ENCODE measurements around the gene PAPPA. TPM values are rescaled to one million over a fixed set of nuclear protein-coding genes. Genes with fewer than 3 reads are reported as not detected.

The PAPPA gene
- polyA plus RNA-seq, 1 donor from 2014 or later: 0.41 TPM

DNA sequence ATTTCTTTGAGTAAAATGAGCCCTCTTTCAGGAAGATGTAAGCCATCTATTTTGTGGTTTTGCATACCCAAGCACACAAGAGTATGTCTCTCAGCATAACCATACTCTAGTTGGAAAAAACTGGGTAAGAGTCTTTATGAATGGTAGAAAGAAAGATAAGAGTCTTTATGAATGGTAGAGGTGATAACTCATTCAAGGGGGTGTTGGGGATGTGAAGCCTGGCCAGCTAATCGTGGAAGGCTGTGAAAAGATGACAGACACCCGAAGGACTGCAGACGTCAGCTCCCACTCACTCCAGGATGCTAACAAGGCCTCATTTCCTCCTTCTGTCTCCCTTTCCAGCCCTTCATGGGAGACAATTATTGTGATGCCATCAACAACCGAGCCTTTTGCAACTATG, 228.5 kb downstream of the PAPPA start:
- no peaks in the 10 kb centered on the region for H3K27me3 ChIP-seq (ENCODE audit: insufficient read depth, low read depth, low read length)
- H3K9me2 ChIP-seq (ENCODE audit: insufficient read depth, low read length): no peaks in the 10 kb centered on the region
- no peak overlapping the region for H3K9ac ChIP-seq (ENCODE audit: low read length)
- no peak overlapping the region for H2AFZ ChIP-seq (ENCODE audit: low read depth, low read length)
- H3K79me2 ChIP-seq (replicated peaks; ENCODE audit: insufficient read depth, low read length): no peaks in the 10 kb centered on the region
- H4K20me1 ChIP-seq (ENCODE audit: insufficient read depth): no peaks in the 10 kb centered on the region
- no peaks in the 10 kb centered on the region for H3F3A ChIP-seq (ENCODE audit: insufficient read depth, low read length, poor library complexity, severe bottlenecking)
- H3K27ac ChIP-seq (ENCODE audit: low read length): no peak overlapping the region
- TF ChIP-seq EP300 (conservative IDR thresholded peaks at IDR 0.05; ENCODE audit: poor library complexity, severe bottlenecking) (no peak), MXI1 (conservative IDR thresholded peaks at IDR 0.05; ENCODE audit: poor library complexity, severe bottlenecking) (no peak), TAF1 (IDR thresholded peaks at IDR 0.05; ENCODE audit: low read depth) (no peak), CTCF (IDR thresholded peaks at IDR 0.05; ENCODE audit: poor library complexity, severe bottlenecking) (no peak), SMC3 (conservative IDR thresholded peaks at IDR 0.05; ENCODE audit: poor library complexity) (no peak), RAD21 (conservative IDR thresholded peaks at IDR 0.05) (no peak), EZH2 (IDR thresholded peaks at IDR 0.05; ENCODE audit: borderline replicate concordance, insufficient read depth, low read length, poor library complexity, severe bottlenecking) (no peak), POLR2AphosphoS5 (IDR thresholded peaks at IDR 0.05) (no peak)
- TF ChIP-seq, protein P1, sequence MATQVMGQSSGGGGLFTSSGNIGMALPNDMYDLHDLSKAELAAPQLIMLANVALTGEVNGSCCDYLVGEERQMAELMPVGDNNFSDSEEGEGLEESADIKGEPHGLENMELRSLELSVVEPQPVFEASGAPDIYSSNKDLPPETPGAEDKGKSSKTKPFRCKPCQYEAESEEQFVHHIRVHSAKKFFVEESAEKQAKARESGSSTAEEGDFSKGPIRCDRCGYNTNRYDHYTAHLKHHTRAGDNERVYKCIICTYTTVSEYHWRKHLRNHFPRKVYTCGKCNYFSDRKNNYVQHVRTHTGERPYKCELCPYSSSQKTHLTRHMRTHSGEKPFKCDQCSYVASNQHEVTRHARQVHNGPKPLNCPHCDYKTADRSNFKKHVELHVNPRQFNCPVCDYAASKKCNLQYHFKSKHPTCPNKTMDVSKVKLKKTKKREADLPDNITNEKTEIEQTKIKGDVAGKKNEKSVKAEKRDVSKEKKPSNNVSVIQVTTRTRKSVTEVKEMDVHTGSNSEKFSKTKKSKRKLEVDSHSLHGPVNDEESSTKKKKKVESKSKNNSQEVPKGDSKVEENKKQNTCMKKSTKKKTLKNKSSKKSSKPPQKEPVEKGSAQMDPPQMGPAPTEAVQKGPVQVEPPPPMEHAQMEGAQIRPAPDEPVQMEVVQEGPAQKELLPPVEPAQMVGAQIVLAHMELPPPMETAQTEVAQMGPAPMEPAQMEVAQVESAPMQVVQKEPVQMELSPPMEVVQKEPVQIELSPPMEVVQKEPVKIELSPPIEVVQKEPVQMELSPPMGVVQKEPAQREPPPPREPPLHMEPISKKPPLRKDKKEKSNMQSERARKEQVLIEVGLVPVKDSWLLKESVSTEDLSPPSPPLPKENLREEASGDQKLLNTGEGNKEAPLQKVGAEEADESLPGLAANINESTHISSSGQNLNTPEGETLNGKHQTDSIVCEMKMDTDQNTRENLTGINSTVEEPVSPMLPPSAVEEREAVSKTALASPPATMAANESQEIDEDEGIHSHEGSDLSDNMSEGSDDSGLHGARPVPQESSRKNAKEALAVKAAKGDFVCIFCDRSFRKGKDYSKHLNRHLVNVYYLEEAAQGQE (IDR thresholded peaks at IDR 0.05; ENCODE audit: borderline replicate concordance): no peak
- no peak overlapping the region for H3K4me3 ChIP-seq (ENCODE audit: low read length)
- no peaks in the 10 kb centered on the region for H3K36me3 ChIP-seq (ENCODE audit: insufficient read depth, low read length)
- H3K9me3 ChIP-seq (ENCODE audit: low read length): no peaks in the 10 kb centered on the region
- H3K4me2 ChIP-seq (ENCODE audit: low read length): no peak overlapping the region

- H3K36me3 ChIP-seq (ENCODE audit: insufficient read depth, low read length): no peaks in the 10 kb centered on the region
- H3F3A ChIP-seq (ENCODE audit: insufficient read depth, low read length, poor library complexity, severe bottlenecking): no peaks in the 10 kb centered on the region
- TF ChIP-seq, protein P1 (IDR thresholded peaks at IDR 0.05; ENCODE audit: borderline replicate concordance): no peak
- TF ChIP-seq POLR2AphosphoS5 (IDR thresholded peaks at IDR 0.05) (no peak), TAF1 (IDR thresholded peaks at IDR 0.05; ENCODE audit: low read depth) (no peak), SMC3 (conservative IDR thresholded peaks at IDR 0.05; ENCODE audit: poor library complexity) (no peak), MXI1 (conservative IDR thresholded peaks at IDR 0.05; ENCODE audit: poor library complexity, severe bottlenecking) (no peak), RAD21 (conservative IDR thresholded peaks at IDR 0.05) (no peak), EZH2 (IDR thresholded peaks at IDR 0.05; ENCODE audit: borderline replicate concordance, insufficient read depth, low read length, poor library complexity, severe bottlenecking) (no peak), CTCF (IDR thresholded peaks at IDR 0.05; ENCODE audit: poor library complexity, severe bottlenecking) (no peak), EP300 (conservative IDR thresholded peaks at IDR 0.05; ENCODE audit: poor library complexity, severe bottlenecking) (no peak)
- no peaks in the 10 kb centered on the region for H3K79me2 ChIP-seq (replicated peaks; ENCODE audit: insufficient read depth, low read length)
- H3K27ac ChIP-seq (ENCODE audit: low read length): no peak overlapping the region
- no peaks in the 10 kb centered on the region for H3K27me3 ChIP-seq (ENCODE audit: insufficient read depth, low read depth, low read length)
- no peak overlapping the region for H3K4me2 ChIP-seq (ENCODE audit: low read length)
- no peaks in the 10 kb centered on the region for H3K9me3 ChIP-seq (ENCODE audit: low read length)
- no peaks in the 10 kb centered on the region for H3K9me2 ChIP-seq (ENCODE audit: insufficient read depth, low read length)
- no peak overlapping the region for H2AFZ ChIP-seq (ENCODE audit: low read depth, low read length)
- no peak overlapping the region for H3K4me3 ChIP-seq (ENCODE audit: low read length)
- no peaks in the 10 kb centered on the region for H4K20me1 ChIP-seq (ENCODE audit: insufficient read depth)
- H3K9ac ChIP-seq (ENCODE audit: low read length): no peak overlapping the region
Observed at GRCh38 chr9:116383133-116383532, 229.5 kb downstream of the PAPPA start.
